ENCODE measurements around the gene MYO1G.

DNA sequence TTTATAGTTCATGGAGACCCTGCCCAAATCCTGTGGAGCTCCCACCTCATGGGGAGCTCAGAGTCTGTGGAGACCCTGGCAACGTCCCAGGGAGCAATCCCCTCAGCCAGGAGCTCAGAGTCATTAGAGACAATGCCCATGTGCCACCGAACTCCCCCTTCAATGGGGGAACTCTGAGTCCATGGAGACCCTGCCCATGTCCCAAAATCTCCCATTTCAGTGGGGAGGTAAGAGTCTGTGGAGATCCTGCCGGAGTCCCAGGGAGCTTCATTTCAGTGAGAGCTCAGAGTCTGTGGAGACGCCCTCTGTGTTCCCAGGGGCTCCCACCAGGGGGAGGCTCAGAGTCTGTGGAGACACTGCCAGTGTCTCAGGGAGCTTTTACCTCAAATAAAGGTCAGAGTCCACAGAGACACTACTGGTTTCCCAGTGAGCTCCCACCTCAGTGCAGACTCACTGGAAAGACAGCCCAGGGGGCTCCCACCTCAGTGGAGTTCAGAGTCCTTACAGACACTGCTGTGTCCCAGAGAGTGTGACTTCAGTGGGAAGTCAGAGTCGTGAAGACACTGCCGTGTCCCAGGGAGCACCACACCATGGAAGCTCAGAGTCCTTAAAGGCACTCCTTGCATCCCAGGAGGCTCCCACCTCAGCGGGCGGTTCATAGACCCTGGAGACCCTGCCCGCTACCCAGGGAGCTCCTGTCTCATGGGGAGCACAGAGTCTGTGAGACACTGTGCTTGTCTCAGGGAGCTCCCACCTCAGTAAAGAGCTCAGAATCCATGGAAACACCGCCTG lies 5.0 kb downstream of the MYO1G start:
- TF ChIP-seq, protein P1, sequence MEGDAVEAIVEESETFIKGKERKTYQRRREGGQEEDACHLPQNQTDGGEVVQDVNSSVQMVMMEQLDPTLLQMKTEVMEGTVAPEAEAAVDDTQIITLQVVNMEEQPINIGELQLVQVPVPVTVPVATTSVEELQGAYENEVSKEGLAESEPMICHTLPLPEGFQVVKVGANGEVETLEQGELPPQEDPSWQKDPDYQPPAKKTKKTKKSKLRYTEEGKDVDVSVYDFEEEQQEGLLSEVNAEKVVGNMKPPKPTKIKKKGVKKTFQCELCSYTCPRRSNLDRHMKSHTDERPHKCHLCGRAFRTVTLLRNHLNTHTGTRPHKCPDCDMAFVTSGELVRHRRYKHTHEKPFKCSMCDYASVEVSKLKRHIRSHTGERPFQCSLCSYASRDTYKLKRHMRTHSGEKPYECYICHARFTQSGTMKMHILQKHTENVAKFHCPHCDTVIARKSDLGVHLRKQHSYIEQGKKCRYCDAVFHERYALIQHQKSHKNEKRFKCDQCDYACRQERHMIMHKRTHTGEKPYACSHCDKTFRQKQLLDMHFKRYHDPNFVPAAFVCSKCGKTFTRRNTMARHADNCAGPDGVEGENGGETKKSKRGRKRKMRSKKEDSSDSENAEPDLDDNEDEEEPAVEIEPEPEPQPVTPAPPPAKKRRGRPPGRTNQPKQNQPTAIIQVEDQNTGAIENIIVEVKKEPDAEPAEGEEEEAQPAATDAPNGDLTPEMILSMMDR (conservative IDR thresholded peaks at IDR 0.05 in 1 of 2, IDR thresholded peaks at IDR 0.05 in 1 of 2; ENCODE audit: extremely low read depth in 1 of 2, insufficient read depth in 1 of 2, low read depth in 1 of 2, low read length in 2 of 2), result peak; percentile 56 to 65
- no peak for TF ChIP-seq EZH2 (IDR thresholded peaks at IDR 0.05; ENCODE audit: borderline replicate concordance, low read length)

Data from mammary epithelial cell (primary cell).